Fibroblast of skin of right biceps (primary cell): ENCODE results near the gene FGD6.
A peak's percentile ranks its signal among the peaks of the same experiment; 100 is the strongest.

Experiments
- DNase-seq: peaks from one replicate; pipeline ENCODE4 v3.0.0-alpha.2; 2013

Gene FGD6

GRCh38 chr12:95073698-95074520, 143.4 kb downstream of the FGD6 start:
- no peak for DNase-seq

- DNase-seq: peak; percentile 93
Measured at GRCh38 chr12:95072900-95073697, 144.2 kb downstream of the FGD6 start, which contains the start of gene NR2C1. NR2C1 (minus strand) TSS chr12:95073618; CDS start chr12:95067384, 6,234 bp downstream.

GRCh38 chr12:95070378-95070777, 146.9 kb downstream of the FGD6 start:
- DNase-seq: no peak

GRCh38 chr12:95066091-95066855, 151.0 kb downstream of the FGD6 start:
- no peak for DNase-seq

- DNase-seq: no peak
Measured at GRCh38 chr12:95060951-95061350, 156.3 kb downstream of the FGD6 start.

- no peak for DNase-seq
Measured at GRCh38 chr12:95059984-95060383, 157.3 kb downstream of the FGD6 start.

- no peak for DNase-seq
Measured at GRCh38 chr12:95057424-95057823, 159.8 kb downstream of the FGD6 start.

- no peak for DNase-seq
Measured at GRCh38 chr12:95055057-95055456, 162.2 kb downstream of the FGD6 start.

- no peak for DNase-seq
Measured at GRCh38 chr12:95054206-95054605, 163.1 kb downstream of the FGD6 start.

- DNase-seq: no peak
Measured at GRCh38 chr12:95051241-95051640, 166.0 kb downstream of the FGD6 start.

- no peak for DNase-seq
Measured at GRCh38 chr12:95037906-95038305, 179.4 kb downstream of the FGD6 start.

GRCh38 chr12:95034750-95035149, 182.5 kb downstream of the FGD6 start:
- DNase-seq: no peak
